ENCODE data around the gene SPATA16.

The SPATA16 gene

GRCh38 chr3:173000553-173000952, 140.5 kb downstream of the SPATA16 start:
- H3K4me3 ChIP-seq (replicated peaks; ENCODE audit: low read depth, low read length) = no peak overlapping the region
- no peak for TF ChIP-seq CTCF (IDR thresholded peaks at IDR 0.05; ENCODE audit: low read length, missing control alignments)
- no peak for DNase-seq (ENCODE audit: low read depth)

GRCh38 chr3:172993412-172993811, 147.6 kb downstream of the SPATA16 start:
- no peak overlapping the region for H3K4me3 ChIP-seq (replicated peaks; ENCODE audit: low read depth, low read length)
- no peak for TF ChIP-seq CTCF (IDR thresholded peaks at IDR 0.05; ENCODE audit: low read length, missing control alignments)
- DNase-seq (ENCODE audit: low read depth) = no peak

- no peak for DNase-seq (ENCODE audit: low read depth)
- TF ChIP-seq CTCF (IDR thresholded peaks at IDR 0.05; ENCODE audit: low read length, missing control alignments) = no peak
- no peak overlapping the region for H3K4me3 ChIP-seq (replicated peaks; ENCODE audit: low read depth, low read length)
Observed at GRCh38 chr3:172991424-172991996, 149.5 kb downstream of the SPATA16 start.

GRCh38 chr3:172989373-172989772, 151.7 kb downstream of the SPATA16 start:
- no peak for DNase-seq (ENCODE audit: low read depth)
- TF ChIP-seq CTCF (IDR thresholded peaks at IDR 0.05; ENCODE audit: low read length, missing control alignments) = no peak
- H3K4me3 ChIP-seq (replicated peaks; ENCODE audit: low read depth, low read length) = no peak overlapping the region

GRCh38 chr3:172987273-172987672, 153.8 kb downstream of the SPATA16 start:
- no peak overlapping the region for H3K4me3 ChIP-seq (replicated peaks; ENCODE audit: low read depth, low read length)
- TF ChIP-seq CTCF (IDR thresholded peaks at IDR 0.05; ENCODE audit: low read length, missing control alignments) = peak; percentile 33
- peak; percentile 12 for DNase-seq (ENCODE audit: low read depth)

- no peak for TF ChIP-seq CTCF (IDR thresholded peaks at IDR 0.05; ENCODE audit: low read length, missing control alignments)
- H3K4me3 ChIP-seq (replicated peaks; ENCODE audit: low read depth, low read length) = no peak overlapping the region
- no peak for DNase-seq (ENCODE audit: low read depth)
Observed at GRCh38 chr3:172984914-172985313, 156.1 kb downstream of the SPATA16 start.

GRCh38 chr3:172982736-172983364, 158.2 kb downstream of the SPATA16 start:
- peak; percentile 30 for TF ChIP-seq CTCF (IDR thresholded peaks at IDR 0.05; ENCODE audit: low read length, missing control alignments)
- DNase-seq (ENCODE audit: low read depth) = peak; percentile 33
- H3K4me3 ChIP-seq (replicated peaks; ENCODE audit: low read depth, low read length) = no peak overlapping the region

Data from fibroblast of pulmonary artery (primary cell).